WTC11 (cell line): ENCODE results near the gene PRSS23. TPM values are rescaled to one million over a fixed set of nuclear protein-coding genes. Genes with fewer than 3 reads are reported as not detected.

Experiments used
- ATAC-seq: fragments of 200-7000 bp; cut with Tn5 transposase; 2 replicates; pipeline ENCODE4 v1.10.0; 2021; ENCODE audit warnings: mild to moderate bottlenecking, moderate library complexity
- CTCF ChIA-PET: fragments of 300-600 bp; sonication (Branson Sonifier 250); formaldehyde crosslinking; loops from one replicate; lab custom pipeline; 2021; ENCODE audit warnings: antibody characterized with exemption; lab: Charles Lee
- POLR2A ChIA-PET: fragments of 350-600 bp; sonication (Branson Sonifier 250); formaldehyde crosslinking; loops from one replicate; lab custom pipeline; 2021; ENCODE audit warnings: antibody characterized with exemption; lab: Charles Lee
- DNase-seq: peaks from one replicate; pipeline ENCODE4 v3.0.0; 2021; ENCODE audit warnings: low spot score
- H3K27ac Mint-ChIP-seq: 2 replicates; pipeline ENCODE4 v1.8.0; 2021; ENCODE audit warnings: mixed read lengths
- H3K27me3 Mint-ChIP-seq: 2 replicates; pipeline ENCODE4 v1.8.0; 2021; ENCODE audit warnings: low read depth, mild to moderate bottlenecking, moderate library complexity, mixed read lengths
- H3K36me3 Mint-ChIP-seq: 2 replicates; pipeline ENCODE4 v1.8.0; 2021; ENCODE audit warnings: mixed read lengths
- H3K4me1 Mint-ChIP-seq: 2 replicates; pipeline ENCODE4 v1.8.0; 2022; ENCODE audit warnings: mixed read lengths
- H3K4me3 Mint-ChIP-seq: 2 replicates; pipeline ENCODE4 v1.8.0; 2021; ENCODE audit warnings: mild to moderate bottlenecking, moderate library complexity, mixed read lengths
- H3K9me3 Mint-ChIP-seq: 2 replicates; pipeline ENCODE4 v1.8.0; 2021; ENCODE audit warnings: mixed read lengths
- CBFB ChIP-seq: sonication (generic); formaldehyde crosslinking; IDR thresholded peaks from 2 replicates; pipeline ENCODE4 v1.8.1; 2022; ENCODE audit warnings: mild to moderate bottlenecking, low read depth, missing genetic modification reagents
- CREM ChIP-seq: sonication (generic); formaldehyde crosslinking; IDR thresholded peaks from 2 replicates; pipeline ENCODE4 v1.8.1; 2022; ENCODE audit warnings: mild to moderate bottlenecking, missing genetic modification reagents, moderate library complexity
- CTCF ChIP-seq: fragments of 200-600 bp; IDR thresholded peaks from 2 replicates; pipeline ENCODE4 v1.8.0; 2022; ENCODE audit warnings: antibody characterized with exemption
- E2F4 ChIP-seq: sonication (generic); formaldehyde crosslinking; IDR thresholded peaks from 2 replicates; pipeline ENCODE4 v1.8.1; 2022; ENCODE audit warnings: low read depth, mild to moderate bottlenecking, moderate library complexity, missing genetic modification reagents, borderline replicate concordance
- EMX1 ChIP-seq: fragments of 250-450 bp; sonication (Bioruptor Pico); IDR thresholded peaks from 2 replicates; pipeline ENCODE4 v1.8.0; 2021; ENCODE audit warnings: mild to moderate bottlenecking
- ETV6 ChIP-seq: sonication (generic); formaldehyde crosslinking; IDR thresholded peaks from 2 replicates; pipeline ENCODE4 v1.8.1; 2022; ENCODE audit warnings: mild to moderate bottlenecking, missing genetic modification reagents
- FOXJ3 ChIP-seq: sonication (generic); formaldehyde crosslinking; IDR thresholded peaks from 2 replicates; pipeline ENCODE4 v1.9.0; 2021; ENCODE audit warnings: missing genetic modification reagents, mild to moderate bottlenecking, borderline replicate concordance
- FOXP1 ChIP-seq: sonication (generic); formaldehyde crosslinking; IDR thresholded peaks from 2 replicates; pipeline ENCODE4 v1.8.0; 2022; ENCODE audit warnings: missing genetic modification reagents, mild to moderate bottlenecking, moderate library complexity, borderline replicate concordance
- GABPB1 ChIP-seq: sonication (generic); formaldehyde crosslinking; IDR thresholded peaks from 2 replicates; pipeline ENCODE4 v1.8.1; 2023; ENCODE audit warnings: mild to moderate bottlenecking, missing genetic modification reagents
- JAZF1 ChIP-seq: fragments of 250-450 bp; sonication (Bioruptor Pico); IDR thresholded peaks from 2 replicates; pipeline ENCODE4 v1.9.0; 2021; ENCODE audit warnings: moderate library complexity, mild to moderate bottlenecking, inconsistent platforms
- KAT7 ChIP-seq: sonication (generic); formaldehyde crosslinking; IDR thresholded peaks from 2 replicates; pipeline ENCODE4 v1.8.1; 2023; ENCODE audit warnings: missing genetic modification reagents, mild to moderate bottlenecking, borderline replicate concordance
- MAX ChIP-seq: sonication (generic); formaldehyde crosslinking; IDR thresholded peaks from 2 replicates; pipeline ENCODE4 v1.8.0; 2022; ENCODE audit warnings: mild to moderate bottlenecking, missing genetic modification reagents
- MLX ChIP-seq: sonication (generic); formaldehyde crosslinking; IDR thresholded peaks from 2 replicates; pipeline ENCODE4 v1.8.1; 2023; ENCODE audit warnings: mild to moderate bottlenecking, missing genetic modification reagents, moderate library complexity
- SMAD3 ChIP-seq: sonication (generic); formaldehyde crosslinking; IDR thresholded peaks from 2 replicates; pipeline ENCODE4 v1.8.0; 2022; ENCODE audit warnings: missing genetic modification reagents, mild to moderate bottlenecking, borderline replicate concordance
- ZNF219 ChIP-seq: sonication (generic); formaldehyde crosslinking; IDR thresholded peaks from 2 replicates; pipeline ENCODE4 v1.8.0; 2023; ENCODE audit warnings: missing genetic modification reagents, mild to moderate bottlenecking, borderline replicate concordance
- ZNF317 ChIP-seq: sonication (generic); formaldehyde crosslinking; IDR thresholded peaks from 2 replicates; pipeline ENCODE4 v1.8.1; 2023; ENCODE audit warnings: low read depth, mild to moderate bottlenecking, moderate library complexity, missing genetic modification reagents, borderline replicate concordance
- ZNF416 ChIP-seq: fragments of 250-450 bp; sonication (Bioruptor Pico); IDR thresholded peaks from 2 replicates; pipeline ENCODE4 v1.9.0; 2021; ENCODE audit warnings: mild to moderate bottlenecking, inconsistent platforms
- ZNF425 ChIP-seq: fragments of 250-450 bp; sonication (Bioruptor Pico); conservative IDR thresholded peaks from 2 replicates; pipeline ENCODE4 v1.9.0; 2021; ENCODE audit warnings: mild to moderate bottlenecking
- total RNA-seq: library from RNA; stranded (reverse); gene quantifications from 3 replicates; pipeline ENCODE4 v1.2.3, GENCODE V29; 2021
- TF ChIP-seq, protein P1 (sequence below): sonication (generic); formaldehyde crosslinking; IDR thresholded peaks from 2 replicates; pipeline ENCODE4 v1.8.0; 2022; ENCODE audit warnings: mild to moderate bottlenecking, missing genetic modification reagents
- TF ChIP-seq, protein P2 (sequence below): fragments of 250-450 bp; sonication (Bioruptor Pico); IDR thresholded peaks from 2 replicates; pipeline ENCODE4 v1.9.0; 2021; ENCODE audit warnings: mild to moderate bottlenecking, borderline replicate concordance
- TF ChIP-seq, protein P3 (sequence below): sonication (generic); formaldehyde crosslinking; IDR thresholded peaks from 2 replicates; pipeline ENCODE4 v1.8.1; 2022; ENCODE audit warnings: mild to moderate bottlenecking, moderate library complexity, missing genetic modification reagents

PRSS23 gene
- total RNA-seq, 1 experiment from 2014 or later, result 4.2 TPM

DNA sequence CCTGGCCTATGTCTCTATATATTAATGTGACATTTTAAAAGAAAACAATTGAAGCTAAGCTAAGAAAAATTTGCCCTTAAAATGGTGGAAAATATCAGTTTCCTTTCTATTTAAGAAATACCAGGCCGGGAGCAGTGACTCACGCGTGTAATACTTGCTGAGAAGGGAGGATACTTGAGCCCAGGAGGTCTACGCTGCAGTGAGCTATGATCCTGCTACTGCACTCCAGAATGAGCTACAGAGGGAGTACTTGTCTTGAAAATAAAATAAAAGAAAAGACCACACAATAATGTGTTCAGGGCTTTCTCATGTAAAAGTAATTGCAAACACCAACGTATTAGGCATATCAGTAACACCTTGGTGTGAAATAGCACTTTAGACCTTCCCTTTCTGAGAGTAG, 1.4 kb upstream of the PRSS23 start (continued):
- TF ChIP-seq, protein P1, sequence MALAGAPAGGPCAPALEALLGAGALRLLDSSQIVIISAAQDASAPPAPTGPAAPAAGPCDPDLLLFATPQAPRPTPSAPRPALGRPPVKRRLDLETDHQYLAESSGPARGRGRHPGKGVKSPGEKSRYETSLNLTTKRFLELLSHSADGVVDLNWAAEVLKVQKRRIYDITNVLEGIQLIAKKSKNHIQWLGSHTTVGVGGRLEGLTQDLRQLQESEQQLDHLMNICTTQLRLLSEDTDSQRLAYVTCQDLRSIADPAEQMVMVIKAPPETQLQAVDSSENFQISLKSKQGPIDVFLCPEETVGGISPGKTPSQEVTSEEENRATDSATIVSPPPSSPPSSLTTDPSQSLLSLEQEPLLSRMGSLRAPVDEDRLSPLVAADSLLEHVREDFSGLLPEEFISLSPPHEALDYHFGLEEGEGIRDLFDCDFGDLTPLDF (CRISPR knock-in tag), result no peak
- TF ChIP-seq, all 79 proteins: peak for 0

- ChIA-PET CTCF (interaction anchor here (0.6 to 5.5 kb wide), 10 partner anchors 12 to 342 kb away, joined by 3 to 30 read pairs (median 4); partner anchors contain the start of gene ME3), POLR2A (interaction anchor here (0.6 kb wide), 1 partner anchor 22 kb away, joined by 3 read pairs; no protein-coding TSS in a partner anchor)
- Mint-ChIP-seq H3K36me3 (no peaks in the 10 kb centered on the region), H3K27me3 (peaks cover 39% of the 10 kb centered on the region), H3K27ac (no peak overlapping the region), H3K4me1 (peaks cover 21% of the 10 kb centered on the region), H3K9me3 (no peaks in the 10 kb centered on the region), H3K4me3 (peak overlapping the region; percentile 68)
- TF ChIP-seq JAZF1 (no peak), SMAD3 (0 out of 2 replicates have a peak, but pooled peaks have one; percentile 28), ZNF317 (CRISPR knock-in tag) (no peak)
- ATAC-seq (peak; percentile 15), DNase-seq (peak; percentile 39)
Measured at GRCh38 chr11:86799680-86800075, 664 bp upstream of the PRSS23 start.

GRCh38 chr11:86800960-86801272, 574 bp downstream of the PRSS23 start:
- H3K27me3 Mint-ChIP-seq, result peaks cover 39% of the 10 kb centered on the region
- peak overlapping the region; percentile 73 for H3K4me3 Mint-ChIP-seq
- ChIA-PET CTCF (interaction anchor here (1.1 to 5.5 kb wide), 4 partner anchors 19 to 440 kb away, joined by 4 to 30 read pairs (median 5); partner anchors contain the start of gene ME3), POLR2A (interaction anchor here (0.9 kb wide), 1 partner anchor 52 kb away, joined by 3 read pairs; no protein-coding TSS in a partner anchor)
- ATAC-seq (no peak), DNase-seq (no peak)
- no peaks in the 10 kb centered on the region for H3K36me3 Mint-ChIP-seq
- H3K4me1 Mint-ChIP-seq, result peaks cover 24% of the 10 kb centered on the region
- no peak overlapping the region for H3K27ac Mint-ChIP-seq
- no peaks in the 10 kb centered on the region for H3K9me3 Mint-ChIP-seq
- TF ChIP-seq, protein P2, sequence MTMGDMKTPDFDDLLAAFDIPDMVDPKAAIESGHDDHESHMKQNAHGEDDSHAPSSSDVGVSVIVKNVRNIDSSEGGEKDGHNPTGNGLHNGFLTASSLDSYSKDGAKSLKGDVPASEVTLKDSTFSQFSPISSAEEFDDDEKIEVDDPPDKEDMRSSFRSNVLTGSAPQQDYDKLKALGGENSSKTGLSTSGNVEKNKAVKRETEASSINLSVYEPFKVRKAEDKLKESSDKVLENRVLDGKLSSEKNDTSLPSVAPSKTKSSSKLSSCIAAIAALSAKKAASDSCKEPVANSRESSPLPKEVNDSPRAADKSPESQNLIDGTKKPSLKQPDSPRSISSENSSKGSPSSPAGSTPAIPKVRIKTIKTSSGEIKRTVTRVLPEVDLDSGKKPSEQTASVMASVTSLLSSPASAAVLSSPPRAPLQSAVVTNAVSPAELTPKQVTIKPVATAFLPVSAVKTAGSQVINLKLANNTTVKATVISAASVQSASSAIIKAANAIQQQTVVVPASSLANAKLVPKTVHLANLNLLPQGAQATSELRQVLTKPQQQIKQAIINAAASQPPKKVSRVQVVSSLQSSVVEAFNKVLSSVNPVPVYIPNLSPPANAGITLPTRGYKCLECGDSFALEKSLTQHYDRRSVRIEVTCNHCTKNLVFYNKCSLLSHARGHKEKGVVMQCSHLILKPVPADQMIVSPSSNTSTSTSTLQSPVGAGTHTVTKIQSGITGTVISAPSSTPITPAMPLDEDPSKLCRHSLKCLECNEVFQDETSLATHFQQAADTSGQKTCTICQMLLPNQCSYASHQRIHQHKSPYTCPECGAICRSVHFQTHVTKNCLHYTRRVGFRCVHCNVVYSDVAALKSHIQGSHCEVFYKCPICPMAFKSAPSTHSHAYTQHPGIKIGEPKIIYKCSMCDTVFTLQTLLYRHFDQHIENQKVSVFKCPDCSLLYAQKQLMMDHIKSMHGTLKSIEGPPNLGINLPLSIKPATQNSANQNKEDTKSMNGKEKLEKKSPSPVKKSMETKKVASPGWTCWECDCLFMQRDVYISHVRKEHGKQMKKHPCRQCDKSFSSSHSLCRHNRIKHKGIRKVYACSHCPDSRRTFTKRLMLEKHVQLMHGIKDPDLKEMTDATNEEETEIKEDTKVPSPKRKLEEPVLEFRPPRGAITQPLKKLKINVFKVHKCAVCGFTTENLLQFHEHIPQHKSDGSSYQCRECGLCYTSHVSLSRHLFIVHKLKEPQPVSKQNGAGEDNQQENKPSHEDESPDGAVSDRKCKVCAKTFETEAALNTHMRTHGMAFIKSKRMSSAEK (CRISPR knock-in tag), result no peak
- no peak for TF ChIP-seq EMX1
- TF ChIP-seq ZNF219 (CRISPR knock-in tag), result no peak
- no peak for TF ChIP-seq ZNF425 (CRISPR knock-in tag)
- TF ChIP-seq, protein P3, sequence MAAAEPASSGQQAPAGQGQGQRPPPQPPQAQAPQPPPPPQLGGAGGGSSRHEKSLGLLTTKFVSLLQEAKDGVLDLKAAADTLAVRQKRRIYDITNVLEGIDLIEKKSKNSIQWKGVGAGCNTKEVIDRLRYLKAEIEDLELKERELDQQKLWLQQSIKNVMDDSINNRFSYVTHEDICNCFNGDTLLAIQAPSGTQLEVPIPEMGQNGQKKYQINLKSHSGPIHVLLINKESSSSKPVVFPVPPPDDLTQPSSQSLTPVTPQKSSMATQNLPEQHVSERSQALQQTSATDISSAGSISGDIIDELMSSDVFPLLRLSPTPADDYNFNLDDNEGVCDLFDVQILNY (CRISPR knock-in tag), result no peak
- no peak for TF ChIP-seq CREM (CRISPR knock-in tag)
- TF ChIP-seq ETV6, result no peak
- TF ChIP-seq KAT7 (CRISPR knock-in tag), result no peak
- TF ChIP-seq E2F4 (CRISPR knock-in tag), result no peak
- TF ChIP-seq MAX, result no peak
- TF ChIP-seq MLX (CRISPR knock-in tag), result no peak
- no peak for TF ChIP-seq CBFB (CRISPR knock-in tag)
- no peak for TF ChIP-seq FOXP1 (CRISPR knock-in tag)
- TF ChIP-seq FOXJ3, result no peak
- no peak for TF ChIP-seq GABPB1 (CRISPR knock-in tag)
- TF ChIP-seq ZNF416, result no peak
- TF ChIP-seq CTCF, result no peak
